OCI-LY7 (cell line): ENCODE measurements around the gene RAC2. TPM values are rescaled to one million over a fixed set of nuclear protein-coding genes. Genes with fewer than 3 reads are reported as not detected.

Experiments used
- BruUV-seq: library from RNA; stranded (reverse); fragments of 400-500 nt; replicated peaks from 2 replicates; lab custom pipeline; 2021; lab: Mats Ljungman, UMichigan
- CTCF ChIA-PET: fragments of 300-600 bp; sonication (Branson Sonifier 250); formaldehyde crosslinking; loops from one replicate; lab custom pipeline; 2022; ENCODE audit warnings: antibody characterized with exemption; ENCODE audit not compliant: unreplicated experiment; lab: Charles Lee
- POLR2A ChIA-PET: fragments of 300-600 bp; sonication (Branson Sonifier 250); formaldehyde crosslinking; loops from one replicate; lab custom pipeline; 2022; ENCODE audit warnings: antibody characterized with exemption; lab: Charles Lee
- DNase-seq: peaks from one replicate; pipeline ENCODE4 v3.0.0-alpha.2; 2015; ENCODE audit warnings: low spot score
- H2AFZ ChIP-seq: fragments of 200-600 bp; sonication (generic), shearing (Covaris generic); 2 replicates; pipeline ENCODE4 v1.6.1; 2014; ENCODE audit warnings: mild to moderate bottlenecking, antibody characterized with exemption, low read length, moderate library complexity
- H3K27ac ChIP-seq: fragments of 200-600 bp; sonication (generic); 2 replicates; pipeline ENCODE4 v1.5.1; 2014; ENCODE audit warnings: mixed run types, low read depth, mild to moderate bottlenecking, moderate library complexity, low read length, inconsistent platforms; ENCODE audit not compliant: poor library complexity, severe bottlenecking
- H3K36me3 ChIP-seq: fragments of 200-600 bp; sonication (generic); 2 replicates; pipeline ENCODE4 v1.6.1; 2014; ENCODE audit warnings: mild to moderate bottlenecking, antibody characterized with exemption, low read length, moderate library complexity, mixed read lengths; ENCODE audit not compliant: insufficient read depth
- H3K4me1 ChIP-seq: fragments of 200-600 bp; sonication (generic); 2 replicates; pipeline ENCODE4 v1.5.1; 2014; ENCODE audit warnings: mild to moderate bottlenecking, low read length; ENCODE audit not compliant: insufficient read depth, poor library complexity, severe bottlenecking
- H3K4me2 ChIP-seq: fragments of 200-600 bp; sonication (generic); 2 replicates; pipeline ENCODE4 v1.6.1; 2014; ENCODE audit warnings: mild to moderate bottlenecking, low read length
- H3K4me3 ChIP-seq: fragments of 200-600 bp; sonication (generic); 2 replicates; pipeline ENCODE4 v1.5.1; 2014; ENCODE audit warnings: mild to moderate bottlenecking, low read depth, low read length; ENCODE audit not compliant: poor library complexity, severe bottlenecking
- H3K79me2 ChIP-seq: fragments of 200-600 bp; sonication (generic); 2 replicates; pipeline ENCODE4 v1.6.1; 2016; ENCODE audit warnings: low read depth, mild to moderate bottlenecking, low read length, moderate library complexity, mixed read lengths; ENCODE audit not compliant: insufficient read depth
- H3K9me2 ChIP-seq: fragments of 200-600 bp; sonication (generic); 2 replicates; pipeline ENCODE4 v1.6.1; 2016; ENCODE audit warnings: mild to moderate bottlenecking, low read length, mixed read lengths; ENCODE audit not compliant: insufficient read depth
- H3K9me3 ChIP-seq: fragments of 200-600 bp; sonication (generic); 2 replicates; pipeline ENCODE4 v1.6.1; 2014; ENCODE audit warnings: mild to moderate bottlenecking, mixed run types, low read length, mixed read lengths
- H4K20me1 ChIP-seq: fragments of 200-600 bp; sonication (generic); 2 replicates; pipeline ENCODE4 v1.6.1; 2014; ENCODE audit warnings: mild to moderate bottlenecking, antibody characterized with exemption, low read length, moderate library complexity, mixed read lengths; ENCODE audit not compliant: insufficient read depth
- EZH2phosphoT487 ChIP-seq: fragments of 200-600 bp; sonication (generic); IDR thresholded peaks from 2 replicates; pipeline ENCODE4 v1.6.1; 2018; ENCODE audit warnings: low read depth, borderline replicate concordance, mild to moderate bottlenecking, mixed run types, antibody characterized with exemption, low read length, moderate library complexity, mixed read lengths
- intact Hi-C: fragments of 100-400 bp; cut with micrococcal nuclease; formaldehyde crosslinking; loops from one replicate; pipeline ENCODE4 v1.10.0; 2022; ENCODE audit not compliant: unreplicated experiment
- small RNA-seq: library from RNA; depleted of rRNA; stranded (forward); fragments of <200 nt; gene quantifications from one replicate; pipeline ENCODE3, GENCODE V24; 2014
- total RNA-seq, 2 experiments: library from RNA; depleted of rRNA in 1 of 2; stranded (reverse); fragments of >200 nt in 1 of 2; shearing (Covaris generic) in 1 of 2; gene quantifications; 2 replicates each; pipeline ENCODE4 v1.2.3, GENCODE V29; 2014 to 2022
- TF ChIP-seq, protein P1 (sequence below): fragments of 200-600 bp; sonication (generic); conservative IDR thresholded peaks from 2 replicates; pipeline ENCODE4 v1.5.1; 2014; ENCODE audit warnings: mild to moderate bottlenecking, antibody characterized with exemption, low read length, moderate library complexity, mixed read lengths

The RAC2 gene
- total RNA-seq, 2 experiments from 2014 or later, result 142 to 321 TPM

- H3K36me3 ChIP-seq, result no peaks in the 10 kb centered on the region
- TF ChIP-seq, protein P1, sequence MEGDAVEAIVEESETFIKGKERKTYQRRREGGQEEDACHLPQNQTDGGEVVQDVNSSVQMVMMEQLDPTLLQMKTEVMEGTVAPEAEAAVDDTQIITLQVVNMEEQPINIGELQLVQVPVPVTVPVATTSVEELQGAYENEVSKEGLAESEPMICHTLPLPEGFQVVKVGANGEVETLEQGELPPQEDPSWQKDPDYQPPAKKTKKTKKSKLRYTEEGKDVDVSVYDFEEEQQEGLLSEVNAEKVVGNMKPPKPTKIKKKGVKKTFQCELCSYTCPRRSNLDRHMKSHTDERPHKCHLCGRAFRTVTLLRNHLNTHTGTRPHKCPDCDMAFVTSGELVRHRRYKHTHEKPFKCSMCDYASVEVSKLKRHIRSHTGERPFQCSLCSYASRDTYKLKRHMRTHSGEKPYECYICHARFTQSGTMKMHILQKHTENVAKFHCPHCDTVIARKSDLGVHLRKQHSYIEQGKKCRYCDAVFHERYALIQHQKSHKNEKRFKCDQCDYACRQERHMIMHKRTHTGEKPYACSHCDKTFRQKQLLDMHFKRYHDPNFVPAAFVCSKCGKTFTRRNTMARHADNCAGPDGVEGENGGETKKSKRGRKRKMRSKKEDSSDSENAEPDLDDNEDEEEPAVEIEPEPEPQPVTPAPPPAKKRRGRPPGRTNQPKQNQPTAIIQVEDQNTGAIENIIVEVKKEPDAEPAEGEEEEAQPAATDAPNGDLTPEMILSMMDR, result no peak
- no peak for TF ChIP-seq EZH2phosphoT487
- no peak overlapping the region for H3K4me3 ChIP-seq
- H3K4me2 ChIP-seq, result no peak overlapping the region
- H3K79me2 ChIP-seq, result no peaks in the 10 kb centered on the region
- H3K9me2 ChIP-seq, result no peaks in the 10 kb centered on the region
- H3K27ac ChIP-seq, result no peak overlapping the region
- H2AFZ ChIP-seq, result no peak overlapping the region
- POLR2A ChIA-PET, result no interaction called here
- H3K9me3 ChIP-seq, result no peaks in the 10 kb centered on the region
- no peak for DNase-seq
- CTCF ChIA-PET, result no interaction called here
- no TSS peak for BruUV-seq
- H3K4me1 ChIP-seq, result no peaks in the 10 kb centered on the region
- H4K20me1 ChIP-seq, result no peaks in the 10 kb centered on the region
- intact Hi-C loops, result no loop called here
Measured at GRCh38 chr22:37176464-37177061, 67.5 kb downstream of the RAC2 start.

DNA sequence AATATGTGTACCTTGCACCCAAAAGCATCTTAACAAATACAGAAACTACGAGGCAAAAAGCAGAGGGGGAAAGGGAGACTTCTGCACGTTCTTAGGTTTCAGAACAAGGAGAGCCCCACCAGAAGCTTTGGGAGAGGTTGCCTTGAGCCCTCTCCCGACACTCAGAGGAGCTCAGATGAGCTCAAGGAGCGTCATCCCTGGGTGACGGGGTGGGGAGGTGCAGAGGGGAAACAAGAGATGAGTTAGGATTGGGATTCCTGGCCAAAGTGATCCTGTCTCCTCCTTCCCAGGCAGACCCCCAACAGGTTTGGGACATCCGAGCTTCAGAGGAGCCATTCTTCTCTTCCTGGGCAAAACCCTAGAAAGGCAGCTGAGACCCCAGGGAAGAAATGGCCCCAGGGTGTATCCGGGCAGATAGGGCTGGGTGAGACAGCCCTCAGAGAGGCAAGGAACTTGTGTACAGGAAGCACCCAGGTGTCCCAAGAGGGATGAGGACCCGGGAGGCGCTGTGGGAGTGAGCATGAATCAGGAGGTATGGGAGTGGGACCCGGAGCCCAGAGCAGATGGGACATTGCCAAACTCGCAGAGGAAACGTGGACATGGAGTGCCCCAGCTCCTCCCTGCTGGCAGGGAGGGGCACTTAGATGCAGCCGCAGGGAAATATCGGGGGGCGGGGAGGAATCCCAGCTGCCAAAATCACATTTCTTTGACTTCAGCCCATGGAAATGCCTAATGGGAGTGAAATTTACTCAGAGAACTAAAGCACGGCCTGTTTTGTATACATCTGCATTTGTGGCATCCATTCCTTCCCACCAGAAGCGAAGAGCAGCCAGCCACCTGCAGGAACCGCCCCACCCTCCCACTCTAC is 68.4 kb downstream of the RAC2 start:
- TF ChIP-seq EZH2phosphoT487, result no peak
- TF ChIP-seq, protein P1, result no peak
- ChIA-PET CTCF (no interaction called here), POLR2A (no interaction called here)
- Histone ChIP-seq H3K9me3 (no peaks in the 10 kb centered on the region), H4K20me1 (no peaks in the 10 kb centered on the region), H3K4me1 (no peaks in the 10 kb centered on the region), H3K27ac (no peak overlapping the region), H3K36me3 (no peaks in the 10 kb centered on the region), H3K79me2 (no peaks in the 10 kb centered on the region), H3K9me2 (no peaks in the 10 kb centered on the region), H3K4me3 (no peak overlapping the region), H2AFZ (no peak overlapping the region), H3K4me2 (no peak overlapping the region)
- no peak for DNase-seq
- BruUV-seq, result no TSS peak
- intact Hi-C loops, result no loop called here

Small RNA genes within 50 kb of the gene (small RNA-seq; reads per million reads assigned to genes)
- not detected for gene Z82188.1

Other genes with a start within 250 kb of the RAC2 start
- gene TST, start 224.8 kb downstream of the RAC2 start, total RNA-seq (2014; rRNA removed; shearing (Covaris generic)), result 36.0 and 37.6 TPM in 2 replicates
- gene TST, start 224.8 kb downstream of the RAC2 start, total RNA-seq (2022), result 37.6 and 41.5 TPM in 2 replicates
- 105 and 124 TPM in 2 replicates for gene MPST, start 224.5 kb downstream of the RAC2 start, total RNA-seq (2014; rRNA removed; shearing (Covaris generic))
- gene MPST, start 224.5 kb downstream of the RAC2 start, total RNA-seq (2022), result 61.8 and 67.2 TPM in 2 replicates
- 17.7 and 20.3 TPM in 2 replicates for gene KCTD17, start 192.5 kb downstream of the RAC2 start, total RNA-seq (2014; rRNA removed; shearing (Covaris generic))
- gene KCTD17, start 192.5 kb downstream of the RAC2 start, total RNA-seq (2022), result 21.7 and 22.0 TPM in 2 replicates
- not detected in 2 replicates for gene TMPRSS6, start 134.6 kb downstream of the RAC2 start, total RNA-seq (2014; rRNA removed; shearing (Covaris generic))
- gene TMPRSS6, start 134.6 kb downstream of the RAC2 start, total RNA-seq (2022), result not detected in 2 replicates
- not detected in 2 replicates for gene IL2RB, start 94.4 kb downstream of the RAC2 start, total RNA-seq (2014; rRNA removed; shearing (Covaris generic))
- not detected in 2 replicates for gene IL2RB, start 94.4 kb downstream of the RAC2 start, total RNA-seq (2022)
- 6.8 and 7.3 TPM in 2 replicates for gene C1QTNF6, start 56.0 kb downstream of the RAC2 start, total RNA-seq (2014; rRNA removed; shearing (Covaris generic))
- 18.7 and 19.6 TPM in 2 replicates for gene C1QTNF6, start 56.0 kb downstream of the RAC2 start, total RNA-seq (2022)
- 0.05 and 0.25 TPM in 2 replicates for gene SSTR3, start 31.8 kb downstream of the RAC2 start, total RNA-seq (2014; rRNA removed; shearing (Covaris generic))
- 0.30 TPM in 2 replicates for gene SSTR3, start 31.8 kb downstream of the RAC2 start, total RNA-seq (2022)
- gene CYTH4, start 38.2 kb upstream of the RAC2 start, total RNA-seq (2014; rRNA removed; shearing (Covaris generic)), result 20.6 and 35.0 TPM in 2 replicates
- 24.8 and 28.1 TPM in 2 replicates for gene CYTH4, start 38.2 kb upstream of the RAC2 start, total RNA-seq (2022)
- 0.63 and 0.82 TPM in 2 replicates for gene ELFN2, start 183.2 kb upstream of the RAC2 start, total RNA-seq (2014; rRNA removed; shearing (Covaris generic))
- gene ELFN2, start 183.2 kb upstream of the RAC2 start, total RNA-seq (2022), result 0.83 and 1.8 TPM in 2 replicates
- 174 and 225 TPM in 2 replicates for gene MFNG, start 242.1 kb upstream of the RAC2 start, total RNA-seq (2014; rRNA removed; shearing (Covaris generic))
- 215 and 235 TPM in 2 replicates for gene MFNG, start 242.1 kb upstream of the RAC2 start, total RNA-seq (2022)